Measurements from ENCODE around the gene BRD9. TPM values are rescaled to one million over a fixed set of nuclear protein-coding genes. Genes with fewer than 3 reads are reported as not detected.

Gene BRD9
- total and polyA plus RNA-seq, 2 experiments from 2014 or later: 17.8 to 20.3 TPM

DNA sequence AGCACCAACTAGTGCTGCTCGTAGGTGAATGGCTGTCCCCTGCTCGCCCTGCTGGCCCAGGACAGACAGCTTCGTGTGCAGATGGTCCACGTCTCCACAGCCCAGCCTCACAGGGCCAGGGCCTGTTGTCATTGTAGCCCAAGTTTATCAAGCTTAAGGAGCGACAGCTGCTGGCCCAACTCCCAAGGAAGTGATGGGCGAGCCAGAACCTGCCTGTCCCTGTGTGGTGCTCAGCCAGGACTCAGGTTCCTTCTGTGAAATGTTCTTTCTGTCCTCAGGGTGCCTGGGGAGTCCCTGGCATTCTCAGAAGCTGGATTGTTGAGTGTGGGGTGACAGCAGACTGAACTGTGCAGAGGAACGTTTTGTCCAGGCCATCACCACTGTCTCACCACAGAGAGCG lies 16.5 kb upstream of the BRD9 start:
- no peak overlapping the region for H3K4me3 ChIP-seq
- H4K20me1 ChIP-seq (ENCODE audit: insufficient read depth, poor library complexity, severe bottlenecking): no peaks in the 10 kb centered on the region

DNA sequence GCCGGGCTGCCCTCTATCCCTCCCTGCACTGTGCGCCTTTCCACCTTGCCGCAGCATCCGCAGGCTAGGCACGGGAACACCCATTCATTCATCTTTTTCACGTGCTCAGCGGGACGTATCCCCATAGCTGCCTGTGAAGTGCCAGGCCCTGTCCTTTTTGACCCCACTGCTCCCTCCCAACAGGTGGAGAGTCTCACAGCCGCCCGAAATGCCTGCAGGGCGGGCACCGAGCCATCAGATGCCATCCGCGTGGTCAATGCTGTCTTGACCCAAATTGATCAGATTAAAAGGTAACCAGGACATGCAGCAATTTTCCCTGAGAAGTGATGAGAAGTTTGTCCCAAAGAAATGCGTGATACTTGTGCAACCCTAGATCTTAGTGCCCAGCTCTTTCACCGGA lies 15.6 kb upstream of the BRD9 start:
- no peak for DNase-seq (ENCODE audit: low spot score)
- H4K20me1 ChIP-seq (ENCODE audit: insufficient read depth, poor library complexity, severe bottlenecking): no peaks in the 10 kb centered on the region
- no peak overlapping the region for H3K4me3 ChIP-seq
- no peak overlapping the region for H2AFZ ChIP-seq
- no peaks in the 10 kb centered on the region for H3K4me1 ChIP-seq (ENCODE audit: insufficient read depth)
- TF ChIP-seq, protein P1, sequence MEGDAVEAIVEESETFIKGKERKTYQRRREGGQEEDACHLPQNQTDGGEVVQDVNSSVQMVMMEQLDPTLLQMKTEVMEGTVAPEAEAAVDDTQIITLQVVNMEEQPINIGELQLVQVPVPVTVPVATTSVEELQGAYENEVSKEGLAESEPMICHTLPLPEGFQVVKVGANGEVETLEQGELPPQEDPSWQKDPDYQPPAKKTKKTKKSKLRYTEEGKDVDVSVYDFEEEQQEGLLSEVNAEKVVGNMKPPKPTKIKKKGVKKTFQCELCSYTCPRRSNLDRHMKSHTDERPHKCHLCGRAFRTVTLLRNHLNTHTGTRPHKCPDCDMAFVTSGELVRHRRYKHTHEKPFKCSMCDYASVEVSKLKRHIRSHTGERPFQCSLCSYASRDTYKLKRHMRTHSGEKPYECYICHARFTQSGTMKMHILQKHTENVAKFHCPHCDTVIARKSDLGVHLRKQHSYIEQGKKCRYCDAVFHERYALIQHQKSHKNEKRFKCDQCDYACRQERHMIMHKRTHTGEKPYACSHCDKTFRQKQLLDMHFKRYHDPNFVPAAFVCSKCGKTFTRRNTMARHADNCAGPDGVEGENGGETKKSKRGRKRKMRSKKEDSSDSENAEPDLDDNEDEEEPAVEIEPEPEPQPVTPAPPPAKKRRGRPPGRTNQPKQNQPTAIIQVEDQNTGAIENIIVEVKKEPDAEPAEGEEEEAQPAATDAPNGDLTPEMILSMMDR (IDR thresholded peaks at IDR 0.05; ENCODE audit: poor library complexity): no peak
- no peak for TF ChIP-seq EZH2phosphoT487 (IDR thresholded peaks at IDR 0.05; ENCODE audit: low read depth, severe bottlenecking, unreplicated experiment)
- no peak for TF ChIP-seq EZH2 (IDR thresholded peaks at IDR 0.05; ENCODE audit: borderline replicate concordance)
- WGBS (ENCODE audit: low lambda C conversion rate, missing lambda C conversion rate): 97% methylated on average over 16 of the region's 16 CpGs
- H3K4me2 ChIP-seq: no peak overlapping the region
- H3K36me3 ChIP-seq (replicated peaks; ENCODE audit: insufficient read depth, low read depth): no peaks in the 10 kb centered on the region
- H3K9me2 ChIP-seq (replicated peaks; ENCODE audit: insufficient read depth): no peaks in the 10 kb centered on the region
- no peaks in the 10 kb centered on the region for H3K9me3 ChIP-seq (ENCODE audit: low read depth)
- H3K27ac ChIP-seq: no peak overlapping the region
- H3K79me2 ChIP-seq: no peaks in the 10 kb centered on the region
- no peaks in the 10 kb centered on the region for H3K27me3 ChIP-seq

More for the DNA sequence above, 16.5 kb upstream of the BRD9 start:
- 96% methylated on average over 8 of the region's 8 CpGs for WGBS (ENCODE audit: low lambda C conversion rate, missing lambda C conversion rate)
- Histone ChIP-seq H3K27me3 (no peaks in the 10 kb centered on the region), H2AFZ (no peak overlapping the region), H3K9me3 (ENCODE audit: low read depth) (no peaks in the 10 kb centered on the region), H3K9me2 (replicated peaks; ENCODE audit: insufficient read depth) (no peaks in the 10 kb centered on the region), H3K27ac (no peak overlapping the region), H3K79me2 (no peaks in the 10 kb centered on the region), H3K36me3 (replicated peaks; ENCODE audit: insufficient read depth, low read depth) (no peaks in the 10 kb centered on the region), H3K4me1 (ENCODE audit: insufficient read depth) (no peaks in the 10 kb centered on the region), H3K4me2 (no peak overlapping the region)
- TF ChIP-seq EZH2 (IDR thresholded peaks at IDR 0.05; ENCODE audit: borderline replicate concordance) (no peak), EZH2phosphoT487 (IDR thresholded peaks at IDR 0.05; ENCODE audit: low read depth, severe bottlenecking, unreplicated experiment) (no peak)
- DNase-seq (ENCODE audit: low spot score): no peak

DNA sequence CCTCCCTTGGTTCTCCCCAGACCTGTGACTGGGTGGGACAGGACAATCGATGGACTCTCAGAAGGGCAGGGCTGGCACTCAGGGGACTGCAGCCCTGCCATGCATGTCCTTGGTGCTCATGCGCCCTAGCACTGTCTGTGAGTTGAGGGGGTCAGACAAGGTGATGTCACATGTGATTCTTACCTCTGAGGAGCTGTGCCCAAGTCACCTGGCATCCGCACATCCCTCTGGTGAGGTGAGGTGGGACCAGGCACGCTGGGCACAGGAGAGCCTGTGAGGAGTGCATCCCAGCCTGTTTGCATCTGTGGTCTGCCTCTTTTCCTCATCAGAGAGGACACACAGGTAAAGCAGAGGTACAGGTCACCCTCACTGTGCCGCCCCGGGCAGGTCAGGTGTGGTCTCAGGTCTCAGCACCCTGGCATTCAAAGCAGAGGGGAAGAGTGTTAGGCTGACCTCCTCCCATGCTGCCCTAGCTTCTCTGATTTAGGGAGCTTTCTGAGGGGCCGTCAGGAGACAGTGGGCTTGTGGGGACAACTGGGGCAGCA lies 14.8 kb upstream of the BRD9 start:
- H3K36me3 ChIP-seq (replicated peaks; ENCODE audit: insufficient read depth, low read depth): no peaks in the 10 kb centered on the region
- DNase-seq (ENCODE audit: low spot score): no peak
- 96% methylated on average over 7 of the region's 7 CpGs for WGBS (ENCODE audit: low lambda C conversion rate, missing lambda C conversion rate)

DNA sequence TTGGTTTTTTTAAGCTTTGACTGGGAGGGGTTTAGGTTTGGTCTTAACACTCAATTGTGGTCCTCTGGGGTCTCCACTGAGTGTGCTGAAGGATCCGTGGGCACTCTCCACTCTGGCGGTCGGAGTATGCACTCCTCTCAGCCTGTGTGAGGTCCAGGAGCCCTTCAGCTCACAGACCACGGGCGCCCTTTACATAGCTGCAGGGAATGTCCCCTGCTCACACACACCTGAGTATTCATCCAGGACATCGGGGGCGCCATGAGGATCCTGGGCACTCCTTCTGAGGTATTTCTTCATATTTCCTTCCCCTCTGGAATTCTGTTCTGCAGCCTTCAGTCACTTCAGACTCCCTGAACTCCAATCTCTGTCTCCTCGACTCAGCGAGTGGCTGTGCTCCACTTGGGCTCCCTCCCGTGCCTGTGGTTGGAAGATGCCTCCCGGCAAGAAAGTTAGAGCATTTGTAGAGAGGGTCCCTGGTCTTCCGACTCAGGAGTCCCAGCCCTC lies 12.6 kb upstream of the BRD9 start:
- Histone ChIP-seq H3K27ac (no peak overlapping the region), H3K79me2 (no peaks in the 10 kb centered on the region), H3K9me3 (ENCODE audit: low read depth) (no peaks in the 10 kb centered on the region), H3K27me3 (no peaks in the 10 kb centered on the region), H3K9me2 (replicated peaks; ENCODE audit: insufficient read depth) (no peaks in the 10 kb centered on the region), H3K4me1 (ENCODE audit: insufficient read depth) (no peaks in the 10 kb centered on the region), H4K20me1 (ENCODE audit: insufficient read depth, poor library complexity, severe bottlenecking) (no peaks in the 10 kb centered on the region), H3K4me3 (no peak overlapping the region), H2AFZ (no peak overlapping the region), H3K36me3 (replicated peaks; ENCODE audit: insufficient read depth, low read depth) (no peaks in the 10 kb centered on the region), H3K4me2 (no peak overlapping the region)
- WGBS (ENCODE audit: low lambda C conversion rate, missing lambda C conversion rate): 92% methylated on average over 12 of the region's 12 CpGs
- no peak for TF ChIP-seq EZH2 (IDR thresholded peaks at IDR 0.05; ENCODE audit: borderline replicate concordance)
- TF ChIP-seq EZH2phosphoT487 (IDR thresholded peaks at IDR 0.05; ENCODE audit: low read depth, severe bottlenecking, unreplicated experiment): no peak
- TF ChIP-seq, protein P1 (IDR thresholded peaks at IDR 0.05; ENCODE audit: poor library complexity): no peak
- no peak for DNase-seq (ENCODE audit: low spot score)

More for the DNA sequence above, 14.8 kb upstream of the BRD9 start:
- H4K20me1 ChIP-seq (ENCODE audit: insufficient read depth, poor library complexity, severe bottlenecking): no peaks in the 10 kb centered on the region
- no peaks in the 10 kb centered on the region for H3K27me3 ChIP-seq
- H3K4me2 ChIP-seq: no peak overlapping the region
- no peak for TF ChIP-seq EZH2 (IDR thresholded peaks at IDR 0.05; ENCODE audit: borderline replicate concordance)
- no peak for TF ChIP-seq EZH2phosphoT487 (IDR thresholded peaks at IDR 0.05; ENCODE audit: low read depth, severe bottlenecking, unreplicated experiment)
- TF ChIP-seq, protein P1 (IDR thresholded peaks at IDR 0.05; ENCODE audit: poor library complexity): no peak
- no peaks in the 10 kb centered on the region for H3K9me3 ChIP-seq (ENCODE audit: low read depth)
- H3K9me2 ChIP-seq (replicated peaks; ENCODE audit: insufficient read depth): no peaks in the 10 kb centered on the region
- H3K79me2 ChIP-seq: no peaks in the 10 kb centered on the region
- no peak overlapping the region for H2AFZ ChIP-seq
- H3K4me3 ChIP-seq: no peak overlapping the region
- no peaks in the 10 kb centered on the region for H3K4me1 ChIP-seq (ENCODE audit: insufficient read depth)
- H3K27ac ChIP-seq: no peak overlapping the region
